HEK293 (cell line): ENCODE results near the gene PPP1R3G.

Experiments used
- ELK4 ChIP-seq: IDR thresholded peaks from 2 replicates; pipeline ENCODE4 v1.6.1; 2011; ENCODE audit warnings: mild to moderate bottlenecking, low read depth, low read length, borderline replicate concordance
- ZBTB21 ChIP-seq: fragments of 450-650 bp; formaldehyde crosslinking; IDR thresholded peaks from 2 replicates; pipeline ENCODE4 v1.5.1; 2017; ENCODE audit warnings: missing biosample characterization, missing genetic modification characterization
- ZSCAN5A ChIP-seq: fragments of 450-650 bp; formaldehyde crosslinking; IDR thresholded peaks from 2 replicates; pipeline ENCODE4 v1.5.1; 2016; ENCODE audit warnings: missing biosample characterization, missing genetic modification characterization
- TF ChIP-seq, protein P1 (sequence below): fragments of 450-650 bp; formaldehyde crosslinking; IDR thresholded peaks from 2 replicates; pipeline ENCODE4 v1.5.1; 2016; ENCODE audit warnings: missing biosample characterization, missing genetic modification characterization

DNA sequence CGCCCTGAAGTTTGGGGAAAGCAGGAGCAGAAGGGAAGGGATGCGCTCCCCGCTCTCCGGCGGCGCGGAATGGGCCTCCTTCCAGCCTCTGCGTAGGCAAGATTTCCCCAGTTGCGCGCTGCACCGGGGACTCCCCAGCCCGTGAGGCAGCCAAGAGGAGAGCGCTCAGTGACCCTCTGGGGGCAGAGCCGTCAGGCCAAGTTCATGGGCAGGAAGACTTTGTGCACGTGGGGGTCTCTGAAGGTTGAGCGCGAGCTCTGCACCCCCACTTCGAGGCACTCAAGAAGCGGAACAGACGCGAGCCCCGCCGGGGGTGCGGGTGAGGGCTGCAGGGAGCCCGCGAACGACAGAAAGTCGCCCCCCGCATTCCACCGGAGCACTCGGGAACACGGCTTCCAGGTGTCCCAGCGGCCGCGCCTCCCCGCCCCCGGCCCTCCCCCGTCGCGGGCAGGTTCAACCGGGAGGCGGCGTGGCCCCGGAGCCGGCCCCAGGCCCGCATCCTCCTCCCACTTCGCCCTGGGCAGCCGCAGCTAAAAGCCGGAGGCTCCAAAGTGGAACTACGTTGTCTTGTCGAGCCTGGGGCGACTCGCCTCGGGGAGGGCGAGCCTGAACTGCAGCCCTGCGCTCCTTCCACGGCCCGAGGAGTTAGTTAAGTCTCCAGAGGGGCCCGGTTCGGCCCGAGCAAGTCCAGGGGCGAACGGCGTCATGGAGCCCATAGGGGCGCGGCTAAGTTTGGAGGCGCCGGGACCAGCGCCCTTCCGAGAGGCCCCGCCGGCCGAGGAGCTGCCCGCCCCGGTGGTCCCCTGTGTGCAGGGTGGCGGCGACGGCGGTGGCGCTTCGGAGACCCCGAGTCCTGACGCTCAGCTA lies at the start of gene PPP1R3G:
- TF ChIP-seq ELK4 (no peak), ZSCAN5A (tag by site-specific recombination) (no peak), ZBTB21 (tag by site-specific recombination) (no peak)
- TF ChIP-seq, protein P1, sequence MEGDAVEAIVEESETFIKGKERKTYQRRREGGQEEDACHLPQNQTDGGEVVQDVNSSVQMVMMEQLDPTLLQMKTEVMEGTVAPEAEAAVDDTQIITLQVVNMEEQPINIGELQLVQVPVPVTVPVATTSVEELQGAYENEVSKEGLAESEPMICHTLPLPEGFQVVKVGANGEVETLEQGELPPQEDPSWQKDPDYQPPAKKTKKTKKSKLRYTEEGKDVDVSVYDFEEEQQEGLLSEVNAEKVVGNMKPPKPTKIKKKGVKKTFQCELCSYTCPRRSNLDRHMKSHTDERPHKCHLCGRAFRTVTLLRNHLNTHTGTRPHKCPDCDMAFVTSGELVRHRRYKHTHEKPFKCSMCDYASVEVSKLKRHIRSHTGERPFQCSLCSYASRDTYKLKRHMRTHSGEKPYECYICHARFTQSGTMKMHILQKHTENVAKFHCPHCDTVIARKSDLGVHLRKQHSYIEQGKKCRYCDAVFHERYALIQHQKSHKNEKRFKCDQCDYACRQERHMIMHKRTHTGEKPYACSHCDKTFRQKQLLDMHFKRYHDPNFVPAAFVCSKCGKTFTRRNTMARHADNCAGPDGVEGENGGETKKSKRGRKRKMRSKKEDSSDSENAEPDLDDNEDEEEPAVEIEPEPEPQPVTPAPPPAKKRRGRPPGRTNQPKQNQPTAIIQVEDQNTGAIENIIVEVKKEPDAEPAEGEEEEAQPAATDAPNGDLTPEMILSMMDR (tag by site-specific recombination) = no peak
